Measurements from ENCODE around the gene CENPT. TPM values are rescaled to one million over a fixed set of nuclear protein-coding genes. Genes with fewer than 3 reads are reported as not detected.

CENPT gene
- total and polyA plus RNA-seq, 2 of the 8 experiments (the other 6 are each of a cell fraction or from before 2014, with no cell fraction given): 42.4 to 53.4 TPM

- Histone ChIP-seq H2BK20ac (ENCODE audit: low read length) (no peak overlapping the region), H4K5ac (ENCODE audit: insufficient read length, low read depth, low read length) (no peak overlapping the region)
These were observed 57.4 kb downstream of the CENPT start for GRCh38 chr16:67790071-67790470.

More at GRCh38 chr16:67790071-67790470, 57.4 kb downstream of the CENPT start:
- no peaks in the 10 kb centered on the region for H4K20me1 ChIP-seq (replicated peaks in 1 of 2; ENCODE audit: control insufficient read depth in 1 of 2, insufficient read depth in 2 of 2, low read length in 2 of 2)
- no peak overlapping the region for H2BK5ac ChIP-seq (ENCODE audit: low read depth, low read length)
- no peak overlapping the region for H2BK15ac ChIP-seq (ENCODE audit: low read length)
- no peak for TF ChIP-seq FOSL1 (IDR thresholded peaks at IDR 0.05; ENCODE audit: insufficient read depth, low read depth, low read length)
- TF ChIP-seq ATF3 (IDR thresholded peaks at IDR 0.05; ENCODE audit: insufficient read depth, low read depth, low read length): no peak
- H4K8ac ChIP-seq (ENCODE audit: extremely low read depth, insufficient read depth, low read length): no peak overlapping the region
- H3K36me3 ChIP-seq (ENCODE audit: control insufficient read depth in 2 of 4, insufficient read depth in 4 of 4, low read length in 3 of 4): no peaks in the 10 kb centered on the region
- H2AFZ ChIP-seq (ENCODE audit: low read length): no peak overlapping the region
- no peak overlapping the region for H2BK120ac ChIP-seq (replicated peaks; ENCODE audit: low read depth, low read length)
- H3K27ac ChIP-seq (ENCODE audit: low read depth, low read length): no peak overlapping the region
- no peak for FAIRE-seq
- H3K79me2 ChIP-seq (ENCODE audit: control insufficient read depth in 1 of 2, insufficient read depth in 2 of 2, low read length in 2 of 2): peaks cover 0 to 3% of the 10 kb centered on the region in 2 experiments; a peak in 1 of 4 replicates
- no peaks in the 10 kb centered on the region for H3K27me3 ChIP-seq (replicated peaks in 1 of 4; ENCODE audit: control insufficient read depth in 3 of 4, extremely low read depth in 1 of 4, insufficient read depth in 3 of 4, low read length in 3 of 4)
- no peak overlapping the region for H4K91ac ChIP-seq (replicated peaks; ENCODE audit: insufficient read length, low read length)
- no peak overlapping the region for H3K14ac ChIP-seq (ENCODE audit: insufficient read length)
- H3K18ac ChIP-seq (ENCODE audit: extremely low read depth, low read length): no peak overlapping the region
- no peaks in the 10 kb centered on the region for H3K4me1 ChIP-seq (replicated peaks in 1 of 4; ENCODE audit: control insufficient read depth in 3 of 4, insufficient read depth in 4 of 4, low read length in 3 of 4)
- 0 out of 2 replicates have a peak, but pooled peaks cover 4% of the 10 kb centered on the region for H3K79me1 ChIP-seq (ENCODE audit: low read depth, low read length)
- no peak overlapping the region for H3K56ac ChIP-seq (replicated peaks; ENCODE audit: insufficient read length, low read depth, low read length)
- no peak overlapping the region for H3K4me2 ChIP-seq (ENCODE audit: insufficient read depth in 1 of 2, low read depth in 2 of 2, low read length in 2 of 2)
- CTCF ChIA-PET (ENCODE audit: partially characterized antibody): interaction anchor here (0.9 kb wide), 1 partner anchor 27 kb away, joined by 3 read pairs; no protein-coding TSS in a partner anchor
- no peak overlapping the region for H3K4me3 ChIP-seq (ENCODE audit: extremely low read depth in 1 of 4, insufficient read depth in 2 of 4, low read depth in 3 of 4, low read length in 4 of 4)
- no peak overlapping the region for H3K9ac ChIP-seq (replicated peaks in 1 of 4; ENCODE audit: extremely low read depth in 1 of 4, low read depth in 3 of 4, low read length in 3 of 4)
- POLR2A ChIA-PET (ENCODE audit: partially characterized antibody): no interaction called here
- no peak overlapping the region for H2BK12ac ChIP-seq (ENCODE audit: low read depth, low read length)
- no peak overlapping the region for H3K4ac ChIP-seq (replicated peaks; ENCODE audit: insufficient read length, low read depth, low read length)
- DNase-seq (ENCODE audit: low read depth in 1 of 2, low spot score in 2 of 2): no peak
- no peak overlapping the region for H3K23ac ChIP-seq (ENCODE audit: insufficient read length)
- H3K23me2 ChIP-seq (ENCODE audit: low read depth, low read length): no peaks in the 10 kb centered on the region
- no peaks in the 10 kb centered on the region for H3K9me3 ChIP-seq (ENCODE audit: insufficient read depth in 2 of 2, low read depth in 1 of 2, low read length in 1 of 2)
- H2AK5ac ChIP-seq (ENCODE audit: low read depth, low read length): no peak overlapping the region
